T-helper 1 cell treated with Interleukin-12 subunit alpha and Interleukin-12 subunit beta and Interleukin-4 antibody, amounts not matched to agents 30 μg/mL and 1 μg/mL, for 36 hours (primary cell): ENCODE measurements around the gene ADORA1.

ENCODE experiments used
- H3K27ac Mint-ChIP-seq: one replicate; pipeline ENCODE4 v1.8.0; 2021; ENCODE audit warnings: mild to moderate bottlenecking, mixed read lengths
- H3K27me3 Mint-ChIP-seq: one replicate; pipeline ENCODE4 v1.8.0; 2021; ENCODE audit warnings: low read depth, mixed read lengths
- H3K36me3 Mint-ChIP-seq: one replicate; pipeline ENCODE4 v1.8.0; 2021; ENCODE audit warnings: low read depth, mixed read lengths
- H3K4me1 Mint-ChIP-seq: one replicate; pipeline ENCODE4 v1.8.0; 2021; ENCODE audit warnings: low read depth, mixed read lengths
- H3K4me3 Mint-ChIP-seq: one replicate; pipeline ENCODE4 v1.8.0; 2021; ENCODE audit warnings: mild to moderate bottlenecking, moderate library complexity, mixed read lengths
- H3K9me3 Mint-ChIP-seq: one replicate; pipeline ENCODE4 v1.8.0; 2021; ENCODE audit warnings: mixed read lengths

The ADORA1 gene

GRCh38 chr1:203162403-203162802 is 34.9 kb downstream of the ADORA1 start:
- no peak overlapping the region for H3K27ac Mint-ChIP-seq
- no peaks in the 10 kb centered on the region for H3K4me1 Mint-ChIP-seq
- no peak overlapping the region for H3K4me3 Mint-ChIP-seq
- H3K27me3 Mint-ChIP-seq, result peaks cover 17% of the 10 kb centered on the region
- no peaks in the 10 kb centered on the region for H3K9me3 Mint-ChIP-seq
- no peaks in the 10 kb centered on the region for H3K36me3 Mint-ChIP-seq

- no peaks in the 10 kb centered on the region for H3K9me3 Mint-ChIP-seq
- no peak overlapping the region for H3K4me3 Mint-ChIP-seq
- H3K36me3 Mint-ChIP-seq, result no peaks in the 10 kb centered on the region
- no peaks in the 10 kb centered on the region for H3K4me1 Mint-ChIP-seq
- peaks cover 9% of the 10 kb centered on the region for H3K27me3 Mint-ChIP-seq
- no peak overlapping the region for H3K27ac Mint-ChIP-seq
Observed at GRCh38 chr1:203163891-203164635, 36.5 kb downstream of the ADORA1 start.

GRCh38 chr1:203165101-203165799 is 37.7 kb downstream of the ADORA1 start:
- Mint-ChIP-seq H3K27me3 (peaks cover 9% of the 10 kb centered on the region), H3K4me1 (no peaks in the 10 kb centered on the region), H3K27ac (no peak overlapping the region), H3K4me3 (no peak overlapping the region), H3K36me3 (no peaks in the 10 kb centered on the region), H3K9me3 (no peaks in the 10 kb centered on the region)

GRCh38 chr1:203165800-203166161 is 38.3 kb downstream of the ADORA1 start:
- Mint-ChIP-seq H3K4me1 (no peaks in the 10 kb centered on the region), H3K36me3 (no peaks in the 10 kb centered on the region), H3K27ac (no peak overlapping the region), H3K4me3 (no peak overlapping the region), H3K9me3 (no peaks in the 10 kb centered on the region), H3K27me3 (peaks cover 9% of the 10 kb centered on the region)

GRCh38 chr1:203166192-203166940 is 38.8 kb downstream of the ADORA1 start:
- H3K4me1 Mint-ChIP-seq, result no peaks in the 10 kb centered on the region
- H3K36me3 Mint-ChIP-seq, result no peaks in the 10 kb centered on the region
- H3K9me3 Mint-ChIP-seq, result no peaks in the 10 kb centered on the region
- no peak overlapping the region for H3K27ac Mint-ChIP-seq
- H3K27me3 Mint-ChIP-seq, result peaks cover 9% of the 10 kb centered on the region
- no peak overlapping the region for H3K4me3 Mint-ChIP-seq

GRCh38 chr1:203167026-203167912 is 39.7 kb downstream of the ADORA1 start:
- peaks cover 9% of the 10 kb centered on the region for H3K27me3 Mint-ChIP-seq
- no peak overlapping the region for H3K27ac Mint-ChIP-seq
- no peaks in the 10 kb centered on the region for H3K9me3 Mint-ChIP-seq
- no peaks in the 10 kb centered on the region for H3K4me1 Mint-ChIP-seq
- H3K4me3 Mint-ChIP-seq, result no peak overlapping the region
- no peaks in the 10 kb centered on the region for H3K36me3 Mint-ChIP-seq

- H3K27me3 Mint-ChIP-seq, result peaks cover 8% of the 10 kb centered on the region
- H3K27ac Mint-ChIP-seq, result no peak overlapping the region
Observed at GRCh38 chr1:203167913-203168200, 40.3 kb downstream of the ADORA1 start.

GRCh38 chr1:203168256-203168786 is 40.8 kb downstream of the ADORA1 start:
- H3K4me1 Mint-ChIP-seq, result no peaks in the 10 kb centered on the region
- no peak overlapping the region for H3K4me3 Mint-ChIP-seq

More at GRCh38 chr1:203167913-203168200, 40.3 kb downstream of the ADORA1 start:
- H3K4me1 Mint-ChIP-seq, result no peaks in the 10 kb centered on the region
- no peak overlapping the region for H3K4me3 Mint-ChIP-seq
- no peaks in the 10 kb centered on the region for H3K36me3 Mint-ChIP-seq
- no peaks in the 10 kb centered on the region for H3K9me3 Mint-ChIP-seq

GRCh38 chr1:203168991-203169390 is 41.5 kb downstream of the ADORA1 start:
- H3K27me3 Mint-ChIP-seq, result peaks cover 4% of the 10 kb centered on the region
- no peak overlapping the region for H3K4me3 Mint-ChIP-seq
- no peaks in the 10 kb centered on the region for H3K4me1 Mint-ChIP-seq
- H3K36me3 Mint-ChIP-seq, result no peaks in the 10 kb centered on the region
- no peaks in the 10 kb centered on the region for H3K9me3 Mint-ChIP-seq
- no peak overlapping the region for H3K27ac Mint-ChIP-seq

More at GRCh38 chr1:203168256-203168786, 40.8 kb downstream of the ADORA1 start:
- Mint-ChIP-seq H3K27me3 (peaks cover 4% of the 10 kb centered on the region), H3K27ac (no peak overlapping the region), H3K36me3 (no peaks in the 10 kb centered on the region), H3K9me3 (no peaks in the 10 kb centered on the region)

- H3K27ac Mint-ChIP-seq, result no peak overlapping the region
- no peaks in the 10 kb centered on the region for H3K9me3 Mint-ChIP-seq
- H3K36me3 Mint-ChIP-seq, result no peaks in the 10 kb centered on the region
- H3K4me3 Mint-ChIP-seq, result no peak overlapping the region
- H3K4me1 Mint-ChIP-seq, result no peaks in the 10 kb centered on the region
- no peaks in the 10 kb centered on the region for H3K27me3 Mint-ChIP-seq
Observed at GRCh38 chr1:203169770-203170520, 42.4 kb downstream of the ADORA1 start.

GRCh38 chr1:203170625-203171330 is 43.3 kb downstream of the ADORA1 start:
- Mint-ChIP-seq H3K27me3 (no peaks in the 10 kb centered on the region), H3K36me3 (no peaks in the 10 kb centered on the region), H3K27ac (no peak overlapping the region), H3K4me1 (no peaks in the 10 kb centered on the region), H3K4me3 (no peak overlapping the region), H3K9me3 (no peaks in the 10 kb centered on the region)

- Mint-ChIP-seq H3K27ac (no peak overlapping the region), H3K4me3 (no peak overlapping the region), H3K27me3 (no peaks in the 10 kb centered on the region), H3K9me3 (no peaks in the 10 kb centered on the region), H3K4me1 (no peaks in the 10 kb centered on the region), H3K36me3 (no peaks in the 10 kb centered on the region)
Observed at GRCh38 chr1:203171341-203172183, 44.0 kb downstream of the ADORA1 start.
